Activated CD8-positive, alpha-beta memory T cell treated with anti-CD3 and anti-CD28 coated beads, Interleukin-2, amount 10 ng/mL, durations not matched to agents 7 days and 5 days (primary cell): ENCODE measurements around the gene RLIM. TPM values are rescaled to one million over a fixed set of nuclear protein-coding genes. Genes with fewer than 3 reads are reported as not detected.
"Not testable (repeated sequence)": the region's sequence is repeated elsewhere in the genome, so short reads cannot be mapped to it uniquely, and the experiment has no call there.

Source experiments
- ATAC-seq: fragments of 150-1000 bp; cut with Tn5 transposase; one replicate; pipeline ENCODE4 v1.10.0; 2021; ENCODE audit warnings: moderate library complexity
- CTCF ChIA-PET: fragments of 350-600 bp; sonication (Branson Sonifier 250); formaldehyde crosslinking; loops from one replicate; lab custom pipeline; 2021; ENCODE audit warnings: antibody characterized with exemption; lab: Charles Lee
- DNase-seq: peaks from one replicate; pipeline ENCODE4 v3.0.0-alpha.2; 2020
- H3K27ac Mint-ChIP-seq: one replicate; pipeline ENCODE4 v1.8.0; 2021; ENCODE audit warnings: mild to moderate bottlenecking, mixed read lengths
- H3K27me3 Mint-ChIP-seq: one replicate; pipeline ENCODE4 v1.8.0; 2021; ENCODE audit warnings: mixed read lengths
- H3K36me3 Mint-ChIP-seq: one replicate; pipeline ENCODE4 v1.8.0; 2021; ENCODE audit warnings: mild to moderate bottlenecking, mixed read lengths
- H3K4me1 Mint-ChIP-seq: one replicate; pipeline ENCODE4 v1.8.0; 2021; ENCODE audit warnings: mixed read lengths
- H3K4me3 Mint-ChIP-seq: one replicate; pipeline ENCODE4 v1.8.0; 2021; ENCODE audit warnings: mild to moderate bottlenecking, moderate library complexity, mixed read lengths
- H3K9me3 Mint-ChIP-seq: one replicate; pipeline ENCODE4 v1.8.0; 2022; ENCODE audit warnings: low read depth, mixed read lengths
- total RNA-seq, 2 experiments: library from RNA; stranded (reverse); gene quantifications; one replicate each; pipeline ENCODE4 v1.2.3, GENCODE V29; 2021

Gene RLIM
- total RNA-seq: 10 to 100 TPM; 30.2 to 30.3 TPM

- peaks cover 16% of the 10 kb centered on the region for H3K4me1 Mint-ChIP-seq
- DNase-seq (peak; percentile 95), ATAC-seq (peak; percentile 93)
- H3K27ac Mint-ChIP-seq: peak within 1 kb of the TSS; percentile 98
- H3K4me3 Mint-ChIP-seq: peak within 1 kb of the TSS; percentile 94
- H3K9me3 Mint-ChIP-seq: no peaks in the 10 kb centered on the region
- no peaks in the 10 kb centered on the region for H3K27me3 Mint-ChIP-seq
- H3K36me3 Mint-ChIP-seq: peaks cover 9% of the 10 kb centered on the region
- CTCF ChIA-PET: interaction anchor here (1.5 kb wide), 1 partner anchor 11 kb away, joined by 3 read pairs; no protein-coding TSS in a partner anchor
Observed at GRCh38 chrX:74614093-74614909, at the start of gene RLIM. Gene RLIM, minus strand, starts transcription at chrX:74614624. Its CDS starts 18,647 bp downstream, at chrX:74595977.

- CTCF ChIA-PET: no interaction called here
- Mint-ChIP-seq H3K4me1 (peaks cover 3% of the 10 kb centered on the region), H3K27ac (no peak overlapping the region), H3K36me3 (no peaks in the 10 kb centered on the region), H3K9me3 (no peaks in the 10 kb centered on the region), H3K27me3 (no peaks in the 10 kb centered on the region), H3K4me3 (no peak overlapping the region)
- DNase-seq (no peak), ATAC-seq (no peak)
Observed at GRCh38 chrX:74656079-74656745, 41.8 kb upstream of the RLIM start.

GRCh38 chrX:74654953-74655352 lies 40.5 kb upstream of the RLIM start:
- CTCF ChIA-PET, H3K36me3 Mint-ChIP-seq, H3K27ac Mint-ChIP-seq, H3K4me3 Mint-ChIP-seq, DNase-seq, ATAC-seq, H3K27me3 Mint-ChIP-seq, H3K9me3 Mint-ChIP-seq, H3K4me1 Mint-ChIP-seq: not testable (repeated sequence)

GRCh38 chrX:74636749-74637314 lies 22.4 kb upstream of the RLIM start:
- ATAC-seq (no peak), DNase-seq (no peak)
- H3K27ac Mint-ChIP-seq: no peak overlapping the region
- H3K4me3 Mint-ChIP-seq: no peak overlapping the region
- peaks cover 2% of the 10 kb centered on the region for H3K4me1 Mint-ChIP-seq
- CTCF ChIA-PET: no interaction called here
- H3K27me3 Mint-ChIP-seq: peaks cover 2% of the 10 kb centered on the region
- no peaks in the 10 kb centered on the region for H3K9me3 Mint-ChIP-seq
- no peaks in the 10 kb centered on the region for H3K36me3 Mint-ChIP-seq

- peaks cover 18% of the 10 kb centered on the region for H3K4me1 Mint-ChIP-seq
- no peaks in the 10 kb centered on the region for H3K27me3 Mint-ChIP-seq
- peak overlapping the region; percentile 98 for H3K27ac Mint-ChIP-seq
- peak overlapping the region; percentile 94 for H3K4me3 Mint-ChIP-seq
- DNase-seq (peak; percentile 36), ATAC-seq (no peak)
- CTCF ChIA-PET: interaction anchor here (1.5 kb wide), 1 partner anchor 10 kb away, joined by 3 read pairs; no protein-coding TSS in a partner anchor
- peaks cover 13% of the 10 kb centered on the region for H3K36me3 Mint-ChIP-seq
- no peaks in the 10 kb centered on the region for H3K9me3 Mint-ChIP-seq
Observed at GRCh38 chrX:74613370-74614092, 893 bp downstream of the RLIM start.

- ATAC-seq (no peak), DNase-seq (no peak)
- CTCF ChIA-PET: no interaction called here
- H3K36me3 Mint-ChIP-seq: peaks cover 41% of the 10 kb centered on the region
- no peaks in the 10 kb centered on the region for H3K27me3 Mint-ChIP-seq
- H3K4me3 Mint-ChIP-seq: no peak overlapping the region
- H3K27ac Mint-ChIP-seq: no peak overlapping the region
- peaks cover 18% of the 10 kb centered on the region for H3K4me1 Mint-ChIP-seq
- no peaks in the 10 kb centered on the region for H3K9me3 Mint-ChIP-seq
Observed at GRCh38 chrX:74606799-74607198, 7.6 kb downstream of the RLIM start.

GRCh38 chrX:74606342-74606741 lies 8.1 kb downstream of the RLIM start:
- no peak overlapping the region for H3K4me3 Mint-ChIP-seq
- no peaks in the 10 kb centered on the region for H3K27me3 Mint-ChIP-seq
- CTCF ChIA-PET: no interaction called here
- peaks cover 43% of the 10 kb centered on the region for H3K36me3 Mint-ChIP-seq
- no peak for DNase-seq
- peaks cover 16% of the 10 kb centered on the region for H3K4me1 Mint-ChIP-seq
- H3K9me3 Mint-ChIP-seq: no peaks in the 10 kb centered on the region
- no peak overlapping the region for H3K27ac Mint-ChIP-seq
- no peak for ATAC-seq

- Mint-ChIP-seq H3K9me3 (no peaks in the 10 kb centered on the region), H3K4me1 (peaks cover 16% of the 10 kb centered on the region), H3K36me3 (peaks cover 48% of the 10 kb centered on the region), H3K4me3 (no peak overlapping the region), H3K27me3 (no peaks in the 10 kb centered on the region), H3K27ac (no peak overlapping the region)
- DNase-seq (no peak), ATAC-seq (no peak)
- CTCF ChIA-PET: interaction anchor here (1.5 kb wide), 1 partner anchor 10 kb away, joined by 3 read pairs; no protein-coding TSS in a partner anchor
Observed at GRCh38 chrX:74603040-74603439, 11.4 kb downstream of the RLIM start.

- peaks cover 45% of the 10 kb centered on the region for H3K36me3 Mint-ChIP-seq
- CTCF ChIA-PET: no interaction called here
- DNase-seq: no peak
- H3K4me1 Mint-ChIP-seq: peaks cover 16% of the 10 kb centered on the region
- H3K4me3 Mint-ChIP-seq: no peak overlapping the region
- no peak overlapping the region for H3K27ac Mint-ChIP-seq
- H3K27me3 Mint-ChIP-seq: no peaks in the 10 kb centered on the region
- no peaks in the 10 kb centered on the region for H3K9me3 Mint-ChIP-seq
- no peak for ATAC-seq
Observed at GRCh38 chrX:74602142-74602541, 12.3 kb downstream of the RLIM start.

GRCh38 chrX:74593593-74593992 lies 20.8 kb downstream of the RLIM start:
- Mint-ChIP-seq H3K4me3 (no peak overlapping the region), H3K27me3 (no peaks in the 10 kb centered on the region), H3K27ac (no peak overlapping the region), H3K9me3 (no peaks in the 10 kb centered on the region), H3K4me1 (peaks cover 4% of the 10 kb centered on the region), H3K36me3 (peaks cover 28% of the 10 kb centered on the region)
- ATAC-seq: no peak
- CTCF ChIA-PET: no interaction called here
- DNase-seq: no peak

- H3K27ac Mint-ChIP-seq: no peak overlapping the region
- no peaks in the 10 kb centered on the region for H3K9me3 Mint-ChIP-seq
- CTCF ChIA-PET: no interaction called here
- no peak for DNase-seq
- ATAC-seq: no peak
- no peaks in the 10 kb centered on the region for H3K27me3 Mint-ChIP-seq
- peaks cover 29% of the 10 kb centered on the region for H3K36me3 Mint-ChIP-seq
- H3K4me3 Mint-ChIP-seq: no peak overlapping the region
- H3K4me1 Mint-ChIP-seq: peaks cover 6% of the 10 kb centered on the region
Observed at GRCh38 chrX:74585766-74586165, 28.7 kb downstream of the RLIM start.

GRCh38 chrX:74579597-74580198 lies 34.7 kb downstream of the RLIM start:
- H3K27me3 Mint-ChIP-seq: no peaks in the 10 kb centered on the region
- H3K4me3 Mint-ChIP-seq: no peak overlapping the region
- CTCF ChIA-PET: no interaction called here
- H3K36me3 Mint-ChIP-seq: peaks cover 12% of the 10 kb centered on the region
- DNase-seq: no peak
- H3K9me3 Mint-ChIP-seq: no peaks in the 10 kb centered on the region
- peaks cover 12% of the 10 kb centered on the region for H3K4me1 Mint-ChIP-seq
- peak overlapping the region; percentile 47 for H3K27ac Mint-ChIP-seq
- no peak for ATAC-seq

GRCh38 chrX:74578137-74578536 lies 36.3 kb downstream of the RLIM start:
- no peaks in the 10 kb centered on the region for H3K27me3 Mint-ChIP-seq
- peak; percentile 37 for DNase-seq
- peak; percentile 76 for ATAC-seq
- peaks cover 12% of the 10 kb centered on the region for H3K4me1 Mint-ChIP-seq
- CTCF ChIA-PET: interaction anchor here (1.4 kb wide), 1 partner anchor 9 kb away, joined by 4 read pairs; no protein-coding TSS in a partner anchor
- H3K4me3 Mint-ChIP-seq: no peak overlapping the region
- no peak overlapping the region for H3K27ac Mint-ChIP-seq
- H3K9me3 Mint-ChIP-seq: no peaks in the 10 kb centered on the region
- peaks cover 9% of the 10 kb centered on the region for H3K36me3 Mint-ChIP-seq
